Panc1 (cell line): ENCODE measurements around the gene KIAA0586. TPM values are rescaled to one million over a fixed set of nuclear protein-coding genes. Genes with fewer than 3 reads are reported as not detected.
"Not testable (repeated sequence)": the region's sequence is repeated elsewhere in the genome, so short reads cannot be mapped to it uniquely, and the experiment has no call there.

Experiments used
- ATAC-seq: fragments of 200-7000 bp; cut with Tn5 transposase; 2 replicates; pipeline ENCODE4 v1.9.1; 2020; ENCODE audit warnings: mild to moderate bottlenecking, moderate library complexity
- BruUV-seq: library from RNA; stranded (reverse); fragments of 400-500 nt; replicated peaks from 2 replicates; lab custom pipeline; 2021; lab: Mats Ljungman, UMichigan
- CTCF ChIA-PET: fragments of 300-600 bp; sonication (Branson Sonifier 250); formaldehyde crosslinking; loops from one replicate; lab custom pipeline; 2022; ENCODE audit warnings: antibody characterized with exemption; lab: Charles Lee
- POLR2A ChIA-PET: fragments of 300-600 bp; sonication (Branson Sonifier 250); formaldehyde crosslinking; loops from one replicate; lab custom pipeline; 2022; ENCODE audit warnings: antibody characterized with exemption; lab: Charles Lee
- DNase-seq: peaks from one replicate; pipeline ENCODE4 v3.0.0-alpha.2; 2010; ENCODE audit warnings: low read depth, low spot score
- H3K27ac ChIP-seq: 2 replicates; pipeline ENCODE4 v1.5.1; 2011; ENCODE audit warnings: mild to moderate bottlenecking, low read length, inconsistent platforms
- H3K27me3 ChIP-seq: fragments of 200-500 bp; sonication (Bioruptor generic); 2 replicates; pipeline ENCODE4 v1.6.0; 2014; ENCODE audit warnings: low read length, inconsistent platforms; ENCODE audit not compliant: control insufficient read depth, insufficient read depth
- H3K36me3 ChIP-seq: fragments of 200-500 bp; sonication (Bioruptor generic); 2 replicates; pipeline ENCODE4 v1.5.1; 2014; ENCODE audit warnings: inconsistent platforms, mild to moderate bottlenecking, low read length, moderate library complexity; ENCODE audit not compliant: control insufficient read depth, insufficient read depth
- H3K4me1 ChIP-seq: 2 replicates; pipeline ENCODE4 v1.5.1; 2011; ENCODE audit warnings: inconsistent platforms, mild to moderate bottlenecking, low read length, moderate library complexity; ENCODE audit not compliant: control insufficient read depth, insufficient read depth
- H3K4me3 ChIP-seq, 2 experiments: 2 replicates each; pipeline ENCODE4 v1.5.1; 2011 to 2012; ENCODE audit warnings: low read depth in 2 of 2, low read length in 2 of 2, mild to moderate bottlenecking in 2 of 2, inconsistent platforms in 1 of 2, moderate library complexity in 1 of 2
- H3K9me3 ChIP-seq: fragments of 200-500 bp; sonication (Bioruptor generic); 2 replicates; pipeline ENCODE4 v1.5.1; 2014; ENCODE audit warnings: low read depth, mild to moderate bottlenecking, inconsistent platforms, low read length, moderate library complexity; ENCODE audit not compliant: control insufficient read depth, insufficient read depth
- POLR2AphosphoS5 ChIP-seq: IDR thresholded peaks from 2 replicates; pipeline ENCODE4 v1.6.1; 2012; ENCODE audit warnings: mild to moderate bottlenecking, low read depth, low read length, moderate library complexity
- SIN3A ChIP-seq: IDR thresholded peaks from 2 replicates; pipeline ENCODE4 v1.6.1; 2012; ENCODE audit warnings: low read depth, mild to moderate bottlenecking, low read length, moderate library complexity, borderline replicate concordance; ENCODE audit not compliant: insufficient read depth
- TCF7L2 ChIP-seq: IDR thresholded peaks from 2 replicates; pipeline ENCODE4 v1.6.1; 2011; ENCODE audit warnings: mild to moderate bottlenecking, low read depth, low read length, inconsistent platforms
- in situ Hi-C: cut with HindIII; loops from 2 replicates; pipeline ENCODE4 v1.10.0; 2016; ENCODE audit warnings: low sequenced_read_pairs, low pct_unique_long_range_greater_than_20kb
- intact Hi-C: fragments of 100-400 bp; cut with micrococcal nuclease; formaldehyde crosslinking; loops from one replicate; pipeline ENCODE4 v1.10.0; 2022; ENCODE audit not compliant: unreplicated experiment
- total RNA-seq: library from RNA; stranded (reverse); gene quantifications from one replicate; pipeline ENCODE4 v1.2.1, GENCODE V29; 2021; ENCODE audit not compliant: unreplicated experiment
- TF ChIP-seq, protein P1 (sequence below): fragments of 450-650 bp; IDR thresholded peaks from 2 replicates; pipeline ENCODE4 v1.5.1; 2017; ENCODE audit warnings: mild to moderate bottlenecking
- TF ChIP-seq, protein P2 (sequence below), 2 experiments: IDR thresholded peaks; 2 replicates each; pipeline ENCODE4 v1.6.1; 2011 to 2012; ENCODE audit warnings: low read depth in 2 of 2, control low read depth in 1 of 2, low read length in 1 of 2, mild to moderate bottlenecking in 1 of 2, moderate library complexity in 1 of 2; ENCODE audit not compliant: insufficient read depth in 1 of 2

The KIAA0586 gene
- total RNA-seq, 1 experiment from 2014 or later = 14.7 TPM

DNA sequence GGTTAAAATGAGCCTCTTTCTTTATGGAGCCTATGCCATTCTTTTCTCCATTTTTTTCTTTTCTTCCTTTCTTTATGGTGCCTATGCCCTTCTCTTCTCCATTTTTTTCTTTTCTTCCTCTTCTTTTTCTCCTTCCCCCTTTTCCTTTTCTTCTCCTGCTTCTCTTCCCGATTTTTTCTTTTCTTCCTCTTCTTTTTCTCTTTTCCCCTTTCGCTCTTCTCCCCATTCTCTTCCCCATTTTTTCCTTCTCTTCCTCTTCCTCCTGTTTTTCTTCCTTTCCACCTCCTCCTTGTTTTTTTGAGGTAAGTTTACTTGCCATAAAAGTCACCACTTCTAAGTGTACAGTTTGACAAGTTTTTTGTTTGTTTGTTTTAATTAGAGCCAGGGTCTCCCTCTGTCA is 50.1 kb downstream of the KIAA0586 start:
- Histone ChIP-seq H3K27me3 (no peaks in the 10 kb centered on the region), H3K9me3 (no peaks in the 10 kb centered on the region), H3K27ac (no peak overlapping the region), H3K4me1 (no peaks in the 10 kb centered on the region), H3K36me3 (no peaks in the 10 kb centered on the region), H3K4me3 (no peak overlapping the region)
- CTCF ChIA-PET = no interaction called here
- BruUV-seq = no TSS peak
- DNase-seq (no peak), ATAC-seq (no peak)
- intact Hi-C loops = no loop called here
- no peak for TF ChIP-seq POLR2AphosphoS5
- TF ChIP-seq, protein P1, sequence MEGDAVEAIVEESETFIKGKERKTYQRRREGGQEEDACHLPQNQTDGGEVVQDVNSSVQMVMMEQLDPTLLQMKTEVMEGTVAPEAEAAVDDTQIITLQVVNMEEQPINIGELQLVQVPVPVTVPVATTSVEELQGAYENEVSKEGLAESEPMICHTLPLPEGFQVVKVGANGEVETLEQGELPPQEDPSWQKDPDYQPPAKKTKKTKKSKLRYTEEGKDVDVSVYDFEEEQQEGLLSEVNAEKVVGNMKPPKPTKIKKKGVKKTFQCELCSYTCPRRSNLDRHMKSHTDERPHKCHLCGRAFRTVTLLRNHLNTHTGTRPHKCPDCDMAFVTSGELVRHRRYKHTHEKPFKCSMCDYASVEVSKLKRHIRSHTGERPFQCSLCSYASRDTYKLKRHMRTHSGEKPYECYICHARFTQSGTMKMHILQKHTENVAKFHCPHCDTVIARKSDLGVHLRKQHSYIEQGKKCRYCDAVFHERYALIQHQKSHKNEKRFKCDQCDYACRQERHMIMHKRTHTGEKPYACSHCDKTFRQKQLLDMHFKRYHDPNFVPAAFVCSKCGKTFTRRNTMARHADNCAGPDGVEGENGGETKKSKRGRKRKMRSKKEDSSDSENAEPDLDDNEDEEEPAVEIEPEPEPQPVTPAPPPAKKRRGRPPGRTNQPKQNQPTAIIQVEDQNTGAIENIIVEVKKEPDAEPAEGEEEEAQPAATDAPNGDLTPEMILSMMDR = no peak
- TF ChIP-seq SIN3A = no peak
- TF ChIP-seq, protein P2, sequence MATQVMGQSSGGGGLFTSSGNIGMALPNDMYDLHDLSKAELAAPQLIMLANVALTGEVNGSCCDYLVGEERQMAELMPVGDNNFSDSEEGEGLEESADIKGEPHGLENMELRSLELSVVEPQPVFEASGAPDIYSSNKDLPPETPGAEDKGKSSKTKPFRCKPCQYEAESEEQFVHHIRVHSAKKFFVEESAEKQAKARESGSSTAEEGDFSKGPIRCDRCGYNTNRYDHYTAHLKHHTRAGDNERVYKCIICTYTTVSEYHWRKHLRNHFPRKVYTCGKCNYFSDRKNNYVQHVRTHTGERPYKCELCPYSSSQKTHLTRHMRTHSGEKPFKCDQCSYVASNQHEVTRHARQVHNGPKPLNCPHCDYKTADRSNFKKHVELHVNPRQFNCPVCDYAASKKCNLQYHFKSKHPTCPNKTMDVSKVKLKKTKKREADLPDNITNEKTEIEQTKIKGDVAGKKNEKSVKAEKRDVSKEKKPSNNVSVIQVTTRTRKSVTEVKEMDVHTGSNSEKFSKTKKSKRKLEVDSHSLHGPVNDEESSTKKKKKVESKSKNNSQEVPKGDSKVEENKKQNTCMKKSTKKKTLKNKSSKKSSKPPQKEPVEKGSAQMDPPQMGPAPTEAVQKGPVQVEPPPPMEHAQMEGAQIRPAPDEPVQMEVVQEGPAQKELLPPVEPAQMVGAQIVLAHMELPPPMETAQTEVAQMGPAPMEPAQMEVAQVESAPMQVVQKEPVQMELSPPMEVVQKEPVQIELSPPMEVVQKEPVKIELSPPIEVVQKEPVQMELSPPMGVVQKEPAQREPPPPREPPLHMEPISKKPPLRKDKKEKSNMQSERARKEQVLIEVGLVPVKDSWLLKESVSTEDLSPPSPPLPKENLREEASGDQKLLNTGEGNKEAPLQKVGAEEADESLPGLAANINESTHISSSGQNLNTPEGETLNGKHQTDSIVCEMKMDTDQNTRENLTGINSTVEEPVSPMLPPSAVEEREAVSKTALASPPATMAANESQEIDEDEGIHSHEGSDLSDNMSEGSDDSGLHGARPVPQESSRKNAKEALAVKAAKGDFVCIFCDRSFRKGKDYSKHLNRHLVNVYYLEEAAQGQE (IDR thresholded peaks at IDR 0.05; ENCODE audit: insufficient read depth in 1 of 2, low read depth in 2 of 2, low read length in 1 of 2) = no peak
- no peak for TF ChIP-seq TCF7L2
- in situ Hi-C loops = no loop called here
- POLR2A ChIA-PET = no interaction called here

DNA sequence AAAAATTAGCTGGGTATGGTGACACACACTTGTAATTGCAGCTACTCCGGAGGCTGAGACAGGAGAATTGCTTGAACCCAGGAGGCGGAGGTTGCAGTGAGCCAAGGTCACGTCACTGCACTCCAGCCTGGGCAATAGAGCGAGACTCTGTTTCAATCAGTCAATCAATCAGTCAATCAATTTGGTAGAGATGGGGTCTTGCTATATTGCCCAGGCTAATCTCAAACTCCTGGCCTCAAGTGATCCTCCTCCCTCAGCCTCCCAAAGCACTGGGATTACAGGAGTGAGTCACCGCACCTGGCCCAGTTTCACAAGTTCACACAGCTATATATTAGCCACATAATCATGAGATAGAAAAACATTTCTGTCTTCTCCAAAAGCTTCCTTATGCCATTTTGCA is 50.8 kb downstream of the KIAA0586 start:
- H3K27me3 ChIP-seq, ATAC-seq, in situ Hi-C loops, DNase-seq, H3K4me3 ChIP-seq, H3K9me3 ChIP-seq, BruUV-seq, CTCF ChIA-PET, H3K4me1 ChIP-seq, intact Hi-C loops, H3K36me3 ChIP-seq, POLR2A ChIA-PET, H3K27ac ChIP-seq: not testable (repeated sequence)

DNA sequence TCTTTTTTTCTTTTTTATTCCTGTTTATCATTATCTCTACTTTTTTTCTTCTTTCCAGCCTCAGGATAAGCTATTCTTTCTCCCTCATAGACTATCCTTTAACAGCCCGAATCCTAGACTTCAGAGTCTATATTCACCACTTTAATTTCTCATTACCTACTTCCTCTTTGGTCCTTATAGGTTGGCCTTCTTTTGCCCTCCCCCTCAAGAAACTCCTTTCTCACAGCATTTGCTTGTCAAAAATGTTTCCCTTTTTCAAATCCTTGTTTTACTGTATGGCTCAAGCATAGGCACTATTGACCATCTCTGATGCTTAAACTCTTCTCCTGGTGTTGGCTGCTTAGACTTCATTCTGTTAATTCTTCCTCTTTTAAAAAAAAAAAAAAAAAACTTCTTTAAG is 52.5 kb downstream of the KIAA0586 start:
- no peak for DNase-seq
- Histone ChIP-seq H3K27me3 (no peaks in the 10 kb centered on the region), H3K4me3 (no peak overlapping the region), H3K27ac (no peak overlapping the region), H3K9me3 (no peaks in the 10 kb centered on the region), H3K4me1 (no peaks in the 10 kb centered on the region), H3K36me3 (0 out of 2 replicates have a peak, but pooled peaks cover 2% of the 10 kb centered on the region)
- no peak for TF ChIP-seq POLR2AphosphoS5
- TF ChIP-seq, protein P1 = no peak
- TF ChIP-seq, protein P2 (IDR thresholded peaks at IDR 0.05; ENCODE audit: insufficient read depth in 1 of 2, low read depth in 2 of 2, low read length in 1 of 2) = no peak
- TF ChIP-seq SIN3A = no peak
- no peak for TF ChIP-seq TCF7L2
- intact Hi-C loops (no loop called here), in situ Hi-C loops (no loop called here)
- ChIA-PET POLR2A (interaction anchor here (0.6 kb wide), 1 partner anchor 23 kb away, joined by 3 read pairs; no protein-coding TSS in a partner anchor), CTCF (no interaction called here)
- ATAC-seq = no peak
- no TSS peak for BruUV-seq
